NCI-H1417 treated with DMSO at 0.1 percent for 48 hours (cell line): ENCODE results near the gene YOD1.

Experiments used
- DNase-seq: peaks from one replicate; lab custom pipeline; 2025; lab: John Stamatoyannopoulos, UW

YOD1 gene

DNA sequence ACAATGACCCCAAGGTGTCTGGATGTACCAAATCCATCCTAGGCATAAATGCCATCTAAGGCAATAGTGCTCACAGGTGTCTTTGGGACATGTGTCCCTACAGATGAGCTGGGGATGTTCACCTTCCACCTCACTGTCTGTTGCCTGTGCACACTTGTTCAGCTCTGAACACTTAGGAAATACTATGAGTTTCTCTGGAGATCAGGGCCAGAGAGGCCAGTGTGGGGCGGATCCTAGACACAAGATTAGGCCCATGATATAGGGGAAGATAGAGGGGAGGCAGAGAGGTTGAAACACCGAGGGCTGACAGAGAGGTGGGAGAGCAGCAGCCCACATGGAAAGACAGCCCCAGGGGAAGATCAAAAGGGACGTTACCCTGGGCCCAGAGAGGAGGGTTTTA is 44.1 kb downstream of the YOD1 start:
- no peak for DNase-seq

DNA sequence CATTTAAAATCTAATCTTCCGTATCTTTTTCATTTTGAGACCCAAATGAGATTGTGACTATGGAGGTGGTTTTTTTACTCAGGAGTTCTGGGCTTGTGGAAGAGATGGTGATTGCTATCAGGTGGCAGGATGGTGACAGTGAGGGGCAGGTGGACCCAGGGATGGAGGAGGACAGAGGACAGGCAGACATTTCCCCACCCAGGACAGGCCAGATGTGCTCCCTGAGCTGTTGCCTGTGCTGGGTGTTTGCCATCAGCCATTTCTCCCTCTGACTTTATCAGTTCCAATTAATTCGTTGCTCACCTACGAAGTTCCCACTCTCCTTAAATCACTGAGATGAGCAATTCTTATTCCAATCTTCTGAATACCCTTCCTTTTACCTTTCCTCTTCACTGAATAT is 44.9 kb downstream of the YOD1 start:
- DNase-seq: no peak

DNA sequence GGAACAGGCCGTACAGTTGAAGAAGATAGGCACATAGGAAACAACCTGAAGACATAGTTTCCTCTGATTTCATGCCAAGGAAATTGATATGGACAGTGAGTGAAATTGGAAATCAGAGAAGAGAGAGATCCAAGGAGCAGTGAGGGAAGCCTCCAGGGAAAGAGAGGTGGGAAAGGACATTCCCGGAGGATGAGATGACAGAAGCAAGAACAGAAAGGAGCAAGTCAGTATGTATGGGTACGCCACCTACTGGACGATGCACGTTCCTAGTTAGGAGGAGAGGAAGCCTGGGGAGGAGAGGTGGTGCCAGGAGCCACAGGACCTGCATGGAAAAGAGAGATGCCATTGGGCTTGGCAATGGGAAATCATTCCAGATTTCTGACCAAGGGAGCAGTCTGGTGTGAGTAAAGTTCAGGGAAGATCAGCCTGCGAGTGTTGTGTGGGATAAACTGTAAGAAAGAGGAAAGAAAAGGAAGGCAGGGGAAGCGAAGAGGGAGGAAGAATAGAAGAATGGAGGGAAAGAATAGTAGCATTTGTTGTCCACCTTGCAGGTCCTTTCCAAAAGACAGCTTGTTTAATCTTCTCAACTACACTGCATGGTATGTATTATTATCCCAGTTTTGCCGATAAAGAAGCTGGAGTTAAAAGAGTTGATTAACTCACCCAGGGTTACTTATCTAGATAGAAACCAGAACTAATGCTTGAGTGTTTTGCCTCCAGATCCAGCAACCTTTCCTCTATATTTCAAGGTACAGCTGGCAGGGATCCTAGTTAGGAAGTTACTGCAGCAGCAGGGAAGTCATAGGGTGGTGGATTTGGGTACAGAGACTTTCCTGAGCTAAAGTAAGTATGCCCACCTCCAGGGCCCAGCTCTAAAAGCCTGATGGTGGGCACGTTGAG is 45.8 kb downstream of the YOD1 start:
- peak; percentile 0 for DNase-seq

DNA sequence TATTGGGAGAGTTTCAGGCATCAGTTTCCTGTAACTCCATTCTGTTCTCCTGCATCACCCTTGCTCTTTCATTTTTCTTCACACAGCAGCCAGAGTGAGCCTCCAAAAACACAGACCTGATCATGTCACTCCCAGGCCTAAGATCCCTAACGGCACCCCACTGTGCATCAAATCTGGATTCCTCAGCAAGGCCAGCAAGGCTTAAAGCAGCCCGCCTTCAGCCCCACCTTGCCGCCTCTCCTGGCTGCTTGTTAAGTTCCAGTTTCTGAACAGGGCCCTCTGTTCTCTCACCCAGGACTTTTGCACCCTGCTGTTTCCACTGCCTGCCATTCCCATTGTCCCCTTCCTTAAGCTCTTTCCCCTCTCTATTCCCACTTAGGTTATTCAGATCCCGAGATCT is 47.8 kb downstream of the YOD1 start:
- DNase-seq: no peak

DNA sequence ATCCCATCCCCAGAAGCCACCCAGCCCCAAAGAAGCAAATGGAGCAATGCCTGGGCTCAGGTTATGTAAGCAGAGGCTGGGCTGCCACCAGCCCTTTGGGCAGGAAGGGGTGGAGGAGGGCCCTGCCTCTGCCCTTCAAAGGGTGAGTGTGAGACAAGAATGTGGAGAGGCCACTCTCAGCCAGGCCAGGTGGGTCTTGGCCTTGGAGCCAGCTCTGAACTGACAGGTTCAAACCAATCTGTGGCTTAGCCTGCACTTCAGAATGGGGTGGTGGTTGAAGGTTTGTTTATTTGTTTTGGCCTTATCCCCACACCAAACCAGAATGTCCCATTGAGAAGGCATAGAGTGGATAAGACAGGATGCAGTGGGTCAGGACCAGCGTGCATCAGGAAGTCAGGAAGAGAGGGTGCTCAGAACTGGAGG is 48.3 kb downstream of the YOD1 start:
- no peak for DNase-seq

DNA sequence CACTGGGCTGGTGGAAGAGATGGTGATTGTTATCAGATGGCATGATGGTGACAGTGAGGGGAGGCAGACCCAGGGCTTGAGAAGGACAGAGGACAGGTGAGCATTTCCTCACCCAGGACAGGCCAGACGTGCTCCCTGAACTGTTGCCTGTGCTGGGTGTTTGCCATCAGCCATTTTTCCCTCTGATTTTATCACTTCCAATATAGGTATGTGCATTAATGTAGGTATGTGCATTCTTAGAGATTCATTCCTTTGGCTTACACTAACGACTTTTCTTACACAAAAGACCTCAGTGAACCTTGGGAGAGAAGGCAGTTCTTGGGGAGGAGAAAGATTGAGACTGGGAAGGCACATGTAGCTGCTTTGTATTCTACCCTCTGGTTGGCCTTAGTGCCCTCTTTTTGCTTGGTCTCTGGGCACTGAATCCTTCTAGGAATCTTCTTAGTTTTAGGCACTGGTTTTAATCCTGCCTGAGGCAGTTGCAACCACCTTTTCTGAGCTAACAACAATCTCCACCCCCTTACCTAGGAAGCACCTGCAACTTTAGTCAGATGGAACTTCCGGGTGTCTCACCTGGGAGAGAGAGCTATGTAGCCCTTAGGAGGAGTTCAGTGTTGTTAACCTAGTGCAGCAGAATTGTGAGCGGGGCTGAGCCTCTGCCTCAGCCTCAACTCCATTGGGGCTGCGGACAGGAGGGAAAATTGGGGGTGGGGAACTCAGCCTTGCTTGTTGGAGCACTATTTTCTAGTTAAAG is 49.3 kb downstream of the YOD1 start:
- DNase-seq: no peak

DNA sequence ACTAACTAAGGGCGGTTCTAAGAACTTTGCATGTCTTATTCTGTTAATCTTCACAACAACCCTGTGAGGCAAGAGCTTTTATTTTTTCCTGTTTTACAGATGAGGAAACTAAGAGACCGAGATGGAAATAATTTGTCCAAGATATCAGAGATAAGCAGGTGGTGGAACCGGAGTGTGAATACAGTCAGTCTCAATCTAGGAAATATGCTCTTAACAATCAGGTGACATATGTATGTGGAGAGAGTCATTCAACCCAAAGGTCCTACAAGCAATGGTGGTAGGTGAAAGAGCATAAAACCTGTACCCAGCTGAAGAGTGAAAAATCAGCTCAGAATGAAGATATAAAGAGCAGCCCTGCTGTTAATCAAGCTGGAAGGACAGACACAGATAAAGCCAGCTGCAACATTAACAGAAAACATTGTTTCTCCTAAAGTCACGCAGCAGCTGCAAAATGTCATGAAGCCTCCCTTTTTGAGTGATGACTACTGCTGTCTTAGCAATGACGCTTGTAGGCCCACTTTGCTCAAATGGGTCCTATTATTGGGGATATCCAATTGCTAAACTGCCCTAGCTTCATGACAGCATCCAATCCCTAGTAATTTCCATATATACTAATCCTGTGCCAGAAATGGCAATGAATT is 50.2 kb downstream of the YOD1 start:
- DNase-seq: no peak

DNA sequence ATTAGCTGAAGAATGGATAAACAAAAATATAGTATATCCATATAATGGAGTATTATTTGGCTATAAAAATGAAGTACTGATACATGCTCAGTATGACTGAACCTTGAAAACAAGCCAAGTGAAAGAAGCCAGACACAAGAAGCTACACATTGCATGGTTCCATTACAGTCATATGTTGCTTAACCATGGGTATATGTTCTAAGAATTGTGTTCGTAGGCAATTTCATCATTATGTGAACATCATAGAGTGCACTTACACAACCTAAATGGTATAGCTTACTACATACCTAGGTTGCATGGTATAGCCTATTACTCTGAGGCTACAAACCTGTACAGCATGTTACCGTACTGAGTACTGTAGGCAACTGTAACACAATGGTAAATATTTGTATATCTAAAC is 52.2 kb downstream of the YOD1 start:
- DNase-seq: no peak
